ENCODE results near the gene BMAL2.

- TF ChIP-seq CTCF (IDR thresholded peaks at IDR 0.05): no peak
- TF ChIP-seq POLR2AphosphoS5 (IDR thresholded peaks at IDR 0.05; ENCODE audit: low read depth, low read length): no peak
- TF ChIP-seq SIN3A (IDR thresholded peaks at IDR 0.05; ENCODE audit: borderline replicate concordance, insufficient read depth, low read depth, low read length): no peak
Measured at GRCh38 chr12:27303139-27304111, 29.2 kb upstream of the BMAL2 start.
